UCSD-AML1 (cell line): Measurements from ENCODE around the gene PRR29.

ENCODE experiments used
- DNase-seq: peaks from one replicate; lab custom pipeline; 2025; ENCODE audit not compliant: unreplicated experiment; lab: John Stamatoyannopoulos, UW

Gene PRR29

DNA sequence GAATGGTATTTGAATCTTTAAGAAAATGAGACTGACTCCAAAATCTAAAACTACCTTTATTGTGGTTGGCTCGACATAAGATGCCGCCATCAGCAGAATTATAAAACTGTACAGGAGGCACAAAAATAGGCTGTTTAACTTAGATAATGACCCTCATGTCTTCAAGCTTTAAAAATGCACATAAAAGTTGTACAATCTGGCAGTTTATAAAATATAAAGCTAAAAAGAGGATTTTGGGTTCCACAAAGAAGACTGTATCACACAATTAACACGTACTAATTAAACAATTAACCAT lies 40.9 kb downstream of the PRR29 start:
- DNase-seq, result no peak

DNA sequence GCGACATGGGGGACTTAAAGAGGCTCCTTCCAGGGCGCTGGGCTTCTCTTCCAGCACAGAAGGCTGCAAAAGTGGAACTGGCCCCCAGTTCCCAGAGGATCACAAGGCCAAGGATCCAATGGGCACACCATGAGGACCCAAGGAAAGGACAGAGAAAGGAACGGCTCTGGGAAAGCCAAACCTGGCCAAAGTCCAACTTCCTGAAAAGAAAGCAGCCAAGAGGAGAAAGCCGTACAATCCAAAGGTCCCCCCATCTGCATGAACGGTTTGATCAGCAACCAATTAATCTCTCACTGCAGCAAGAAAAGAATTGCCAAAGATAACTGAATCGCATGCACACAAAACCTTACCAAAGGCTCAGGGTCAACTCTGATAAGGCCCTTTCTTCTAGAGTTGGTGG lies 42.1 kb downstream of the PRR29 start:
- no peak for DNase-seq

DNA sequence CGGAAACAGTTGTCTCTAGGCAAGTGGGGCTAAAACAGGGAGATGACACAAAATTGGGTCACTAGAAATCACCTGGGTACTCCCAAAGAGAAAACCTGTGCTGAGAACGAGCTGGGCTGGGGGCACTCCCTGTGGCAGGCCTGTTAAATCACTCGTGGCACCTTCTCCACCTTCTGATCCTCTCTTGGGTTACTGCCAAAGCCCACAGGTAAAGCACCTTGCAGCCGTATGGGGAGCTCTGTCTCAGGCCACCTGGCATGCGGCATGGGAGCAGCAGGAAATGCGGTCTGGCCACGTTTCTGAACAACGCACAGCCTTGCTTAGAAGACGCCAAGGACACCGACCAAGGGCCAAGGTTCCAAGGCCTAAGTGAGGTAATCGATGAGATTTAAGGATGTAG lies 43.8 kb downstream of the PRR29 start:
- no peak for DNase-seq

DNA sequence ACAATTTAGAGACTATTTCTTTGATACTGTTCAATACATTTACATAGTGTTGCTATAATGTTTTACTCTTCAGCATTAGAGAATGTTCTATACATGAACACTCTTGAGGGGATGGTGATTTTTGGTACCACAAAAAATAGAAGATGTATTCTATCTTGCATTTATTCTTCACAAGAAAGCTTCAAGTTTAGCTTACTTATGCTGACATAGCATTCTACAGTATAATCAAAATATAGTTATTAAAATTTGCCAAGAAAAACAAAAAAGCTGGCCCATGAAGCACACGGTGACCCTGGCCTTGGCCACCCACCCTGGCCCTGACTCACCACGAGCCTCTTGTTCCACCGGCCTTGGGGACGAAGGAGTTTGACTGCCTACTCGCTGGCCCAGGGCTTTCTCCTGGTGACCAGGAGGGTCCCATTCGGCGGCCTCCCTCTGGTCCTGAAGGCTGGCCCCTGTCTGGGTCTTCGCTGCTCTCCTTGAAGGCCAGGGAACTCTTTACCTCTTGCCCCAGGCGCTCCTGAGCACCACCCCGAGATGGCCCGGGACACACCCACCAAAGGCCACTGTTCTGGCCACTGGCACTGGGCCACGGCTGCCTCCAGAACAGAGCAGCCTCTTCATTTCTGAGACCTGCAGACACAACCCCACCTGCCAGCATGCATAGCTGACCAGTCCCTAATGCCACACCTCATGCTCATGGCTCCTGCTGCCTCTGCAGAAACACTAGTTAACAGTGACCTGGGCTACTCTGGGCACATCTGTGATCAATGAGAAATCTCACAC lies 44.7 kb downstream of the PRR29 start:
- no peak for DNase-seq

DNA sequence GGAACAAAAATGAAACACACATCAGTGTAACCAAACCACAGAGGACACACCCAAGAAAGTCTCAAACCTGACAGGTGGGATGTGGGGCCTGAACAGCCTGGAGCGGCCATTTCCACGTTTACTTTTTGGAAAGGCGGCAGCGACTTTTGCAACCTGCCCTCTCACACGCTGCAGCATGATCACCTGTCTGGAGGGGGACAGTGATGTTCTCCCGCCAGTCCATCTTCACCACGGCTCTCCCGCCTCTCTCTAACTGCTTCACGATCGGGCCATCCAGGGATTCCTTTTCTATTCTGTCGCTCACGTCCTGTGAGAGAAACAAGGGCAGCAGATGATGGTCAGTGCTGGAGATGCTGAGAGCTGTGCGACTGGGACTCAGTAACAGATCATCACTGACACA lies 47.0 kb downstream of the PRR29 start:
- DNase-seq, result no peak

- DNase-seq, result no peak
Measured at GRCh38 chr17:64048805-64049204, 50.7 kb downstream of the PRR29 start.

DNA sequence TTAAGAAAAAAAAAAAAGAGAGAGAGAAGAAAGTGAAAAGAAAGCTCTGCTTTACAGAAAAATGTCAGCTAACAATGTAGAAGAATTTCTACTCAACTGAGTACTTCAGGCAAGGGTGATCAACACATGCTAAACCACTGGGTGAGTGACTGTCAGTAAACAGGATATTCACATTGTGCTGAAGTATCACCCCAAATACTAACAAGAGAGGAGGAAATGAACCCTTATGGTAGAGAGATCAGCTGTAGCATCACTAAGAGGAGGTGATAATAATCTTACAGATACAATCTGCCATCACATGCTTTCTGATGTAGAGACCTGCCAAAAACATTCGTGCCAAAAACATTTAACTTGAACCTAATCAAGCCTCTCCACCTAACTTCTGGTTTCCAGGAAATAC lies 53.0 kb downstream of the PRR29 start:
- no peak for DNase-seq

DNA sequence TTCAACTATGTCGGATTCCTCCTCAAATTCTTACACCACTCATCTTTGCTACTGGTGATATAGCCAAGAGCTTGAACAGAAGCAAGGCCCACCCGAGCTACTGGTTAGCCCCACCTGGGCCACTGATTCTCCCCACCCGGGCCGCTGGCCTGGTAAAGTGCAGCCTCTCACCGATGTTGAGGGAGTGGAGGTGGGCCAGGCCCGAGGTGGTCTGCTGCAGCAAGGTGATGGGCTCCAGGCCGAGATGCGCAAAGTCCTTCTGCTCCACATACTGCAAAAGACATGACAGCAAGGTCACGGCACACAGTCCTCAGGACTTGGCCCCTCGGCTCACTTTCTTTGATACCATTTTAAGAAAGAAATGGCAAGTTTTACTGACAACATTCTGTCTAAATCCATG lies 55.0 kb downstream of the PRR29 start:
- no peak for DNase-seq
